ENCODE data around the gene LRRFIP1. TPM values are rescaled to one million over a fixed set of nuclear protein-coding genes. Genes with fewer than 3 reads are reported as not detected.

The LRRFIP1 gene
- total RNA-seq, 4 donors from 2014 or later = 51.5 to 95.4 (median 65.6) TPM

GRCh38 chr2:237729681-237730475, 102.5 kb downstream of the LRRFIP1 start:
- H3K36me3 ChIP-seq = peaks cover 0 to under 1% (median 0%) of the 10 kb centered on the region in 3 donors
- H3K4me3 ChIP-seq = no peak overlapping the region
- H3K27me3 ChIP-seq = no peaks in the 10 kb centered on the region
- H3K27ac ChIP-seq = peak overlapping the region in 2 of 4 donors; percentile 18 to 28
- no peaks in the 10 kb centered on the region for H3K9me3 ChIP-seq
- peaks cover 0 to 73% (median 17%) of the 10 kb centered on the region in 4 donors for H3K4me1 ChIP-seq
- no peak for DNase-seq (ENCODE audit: low spot score in 2 of 2)
- 80 to 83% methylated on average over 12 of the region's 12 CpGs for WGBS, 2 donors
- TF ChIP-seq POLR2A (IDR thresholded peaks at IDR 0.05) (no peak), EP300 (IDR thresholded peaks at IDR 0.05) (no peak), CTCF (IDR thresholded peaks at IDR 0.05) (no peak)

GRCh38 chr2:237731663-237732062, 104.3 kb downstream of the LRRFIP1 start:
- WGBS, 2 donors = 39 to 40% methylated on average over 6 of the region's 6 CpGs
- peaks cover 0 to 60% (median 9%) of the 10 kb centered on the region in 4 donors for H3K4me1 ChIP-seq
- peak overlapping the region in 2 of 4 donors; percentile 47 to 73 for H3K27ac ChIP-seq

DNA sequence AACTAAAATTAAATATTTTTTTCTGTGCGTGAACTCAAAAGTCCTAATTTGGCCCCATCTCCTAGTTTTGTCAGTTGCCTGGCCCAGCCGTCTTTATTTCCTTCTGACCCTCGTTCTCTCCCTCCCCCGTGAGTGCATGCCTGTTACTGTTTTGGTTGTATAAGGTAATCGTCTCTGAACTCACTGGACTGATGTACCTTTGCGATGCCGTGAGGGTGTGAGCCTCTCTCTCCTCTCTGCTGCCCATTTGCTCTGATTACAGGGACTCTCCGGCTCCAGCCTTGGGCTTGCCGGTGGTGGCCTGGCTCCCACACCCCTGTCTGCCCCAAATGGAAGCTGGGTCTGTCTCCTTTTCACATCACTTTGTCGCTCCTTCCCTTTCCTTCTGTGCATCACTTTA, 104.7 kb downstream of the LRRFIP1 start:
- WGBS, 2 donors = 68 to 70% methylated on average over 10 of the region's 10 CpGs
- peak overlapping the region in 2 of 4 donors; percentile 47 to 73 for H3K27ac ChIP-seq
- H3K4me1 ChIP-seq = peaks cover 0 to 56% (median 8%) of the 10 kb centered on the region in 4 donors
- no peaks in the 10 kb centered on the region for H3K9me3 ChIP-seq
- H3K36me3 ChIP-seq = peaks cover 0 to 8% (median 0%) of the 10 kb centered on the region in 3 donors
- no peak overlapping the region for H3K4me3 ChIP-seq
- no peaks in the 10 kb centered on the region for H3K27me3 ChIP-seq
- TF ChIP-seq EP300 (IDR thresholded peaks at IDR 0.05) (no peak), CTCF (IDR thresholded peaks at IDR 0.05) (no peak), POLR2A (IDR thresholded peaks at IDR 0.05) (no peak)
- DNase-seq (ENCODE audit: low spot score in 2 of 2) = no peak

More at GRCh38 chr2:237731663-237732062, 104.3 kb downstream of the LRRFIP1 start:
- Histone ChIP-seq H3K27me3 (no peaks in the 10 kb centered on the region), H3K36me3 (peaks cover 0 to 8% (median 0%) of the 10 kb centered on the region in 3 donors), H3K9me3 (no peaks in the 10 kb centered on the region), H3K4me3 (no peak overlapping the region)
- no peak for DNase-seq (ENCODE audit: low spot score in 2 of 2)
- no peak for TF ChIP-seq CTCF (IDR thresholded peaks at IDR 0.05)
- no peak for TF ChIP-seq EP300 (IDR thresholded peaks at IDR 0.05)
- TF ChIP-seq POLR2A (IDR thresholded peaks at IDR 0.05) = no peak

DNA sequence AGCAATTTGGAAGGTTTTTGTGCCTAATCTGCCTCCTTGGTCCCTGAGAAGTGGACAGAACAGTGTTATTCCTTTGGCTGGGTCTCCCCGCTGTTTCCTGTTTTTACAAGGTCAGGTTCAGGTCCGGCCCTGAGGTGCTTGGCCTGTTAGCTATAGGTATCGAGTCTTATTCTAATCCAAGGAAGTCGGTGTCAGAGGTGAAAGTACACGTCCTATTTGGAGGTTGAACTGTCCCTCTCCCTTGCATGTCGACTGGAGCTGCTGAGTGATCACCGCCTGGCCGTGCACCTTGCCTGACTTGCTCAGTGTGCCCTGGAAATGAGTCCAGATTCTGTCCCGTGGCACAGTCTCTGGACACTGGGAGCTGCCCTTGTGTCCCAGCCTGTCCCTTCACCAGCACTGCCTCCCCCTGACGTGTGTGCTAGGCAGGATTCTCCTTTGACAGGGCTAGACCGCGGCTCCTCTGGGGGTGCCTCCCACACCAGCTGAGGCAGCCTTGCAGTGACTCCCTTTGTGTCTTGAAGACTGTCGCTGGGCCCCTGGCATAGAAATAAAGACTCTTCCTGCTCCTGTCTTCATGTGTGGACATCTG, 105.5 kb downstream of the LRRFIP1 start:
- H3K36me3 ChIP-seq = peaks cover 0 to 8% (median 0%) of the 10 kb centered on the region in 3 donors
- DNase-seq (ENCODE audit: low spot score in 2 of 2) = no peak
- peak overlapping the region in 1 of 4 donors; percentile 2 for H3K4me3 ChIP-seq
- TF ChIP-seq EP300 (IDR thresholded peaks at IDR 0.05) = no peak
- no peak for TF ChIP-seq CTCF (IDR thresholded peaks at IDR 0.05)
- TF ChIP-seq POLR2A (IDR thresholded peaks at IDR 0.05) = no peak
- no peaks in the 10 kb centered on the region for H3K27me3 ChIP-seq
- 36 to 56% methylated on average over 13 of the region's 13 CpGs for WGBS, 2 donors
- H3K27ac ChIP-seq = peak overlapping the region in 2 of 4 donors; percentile 47 to 73
- peaks cover 0 to 50% (median 8%) of the 10 kb centered on the region in 4 donors for H3K4me1 ChIP-seq
- no peaks in the 10 kb centered on the region for H3K9me3 ChIP-seq
